ENCODE results near the gene SYCE3.
"Not testable (repeated sequence)": the region's sequence is repeated elsewhere in the genome, so short reads cannot be mapped to it uniquely, and the experiment has no call there.

SYCE3 gene

DNA sequence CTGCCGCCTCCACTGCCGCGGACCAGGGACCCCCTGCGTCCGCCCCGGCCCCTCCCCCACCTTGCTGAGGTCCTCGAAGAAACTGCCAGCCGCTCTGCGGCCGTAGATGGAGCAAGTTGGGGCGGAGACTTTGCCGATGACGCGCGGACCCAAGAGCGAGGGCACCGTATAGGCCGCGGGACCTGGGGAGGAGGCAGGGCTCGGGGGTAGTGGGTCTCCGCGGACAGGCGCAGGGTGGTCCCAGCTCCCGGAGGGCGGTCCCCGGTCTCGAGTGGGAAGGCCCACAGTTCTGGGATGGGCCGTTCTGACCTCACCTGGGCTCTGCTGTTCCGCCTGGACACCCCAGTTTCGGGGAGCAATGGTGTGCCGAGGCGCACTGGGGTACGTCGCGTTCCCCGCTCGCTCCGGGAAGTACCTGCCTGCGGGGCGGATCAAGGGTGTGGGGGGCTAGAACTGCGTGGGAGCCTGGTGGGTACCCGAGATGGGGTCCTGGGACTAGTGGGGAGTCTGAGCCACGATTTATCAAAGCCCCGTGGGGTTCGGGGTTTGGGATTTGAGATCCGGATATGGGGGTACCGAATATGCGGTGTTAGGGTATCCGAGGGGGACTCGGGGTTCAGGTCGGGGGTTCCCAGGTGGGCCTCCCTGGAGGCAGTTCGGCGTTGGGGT lies 31.7 kb downstream of the SYCE3 start:
- peak; percentile 83 for DNase-seq (ENCODE audit: low read depth)

DNA sequence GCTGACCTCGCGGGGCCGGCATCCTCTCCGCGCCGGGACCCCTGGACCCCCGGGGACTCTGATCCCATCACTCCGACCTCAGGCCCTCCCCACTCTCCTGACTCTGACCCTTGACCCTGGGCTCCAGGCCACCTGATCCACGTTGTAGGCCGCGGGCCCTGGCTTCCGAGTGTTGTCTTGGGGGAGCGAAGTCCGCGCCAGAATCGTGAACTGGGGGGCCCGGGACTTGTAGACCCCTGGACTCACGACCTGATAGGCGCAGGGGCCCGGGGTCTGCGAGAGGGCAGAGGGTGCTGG lies 32.2 kb downstream of the SYCE3 start:
- no peak for DNase-seq (ENCODE audit: low read depth)

DNA sequence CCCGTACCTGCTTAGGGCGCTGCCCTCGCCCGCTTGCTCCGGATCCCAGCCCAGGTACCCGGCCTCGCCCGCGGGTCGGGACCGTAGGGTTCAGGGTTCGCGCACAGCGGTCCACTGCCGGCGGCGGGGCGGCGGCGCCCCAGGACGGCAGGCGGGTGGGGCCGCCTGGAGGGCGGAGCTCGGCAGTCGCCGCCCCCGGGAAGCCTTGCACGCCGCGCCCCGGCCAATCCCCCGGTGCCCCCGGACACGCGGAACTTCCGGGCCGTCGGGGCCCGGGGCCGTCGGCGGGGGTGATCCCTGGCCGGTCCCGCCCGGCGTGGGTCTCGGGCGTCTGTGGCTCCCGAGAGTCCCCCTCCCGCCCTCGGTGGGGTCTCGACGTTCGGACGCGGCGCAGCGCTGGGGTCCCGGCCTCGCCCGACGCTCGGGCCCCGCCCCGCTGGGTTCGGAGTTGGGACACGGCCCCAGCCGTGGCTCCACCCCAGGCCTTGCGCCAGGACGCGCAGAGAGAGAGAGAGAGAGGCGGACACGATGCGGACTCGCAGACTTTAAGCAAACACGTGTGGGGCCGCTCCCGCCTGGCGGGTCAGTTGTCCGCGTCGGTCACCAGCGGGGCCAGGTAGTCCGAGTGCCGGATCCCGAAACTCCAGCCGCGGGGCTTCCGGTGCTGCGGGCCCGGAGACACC lies 32.7 kb downstream of the SYCE3 start, which contains the start of gene TYMP:
Gene TYMP, minus strand, starts transcription at position 116 of the 683 bp plus-strand sequence. CDS start 303 bp downstream, outside the sequence.
- DNase-seq (ENCODE audit: low read depth): peak; percentile 76

DNA sequence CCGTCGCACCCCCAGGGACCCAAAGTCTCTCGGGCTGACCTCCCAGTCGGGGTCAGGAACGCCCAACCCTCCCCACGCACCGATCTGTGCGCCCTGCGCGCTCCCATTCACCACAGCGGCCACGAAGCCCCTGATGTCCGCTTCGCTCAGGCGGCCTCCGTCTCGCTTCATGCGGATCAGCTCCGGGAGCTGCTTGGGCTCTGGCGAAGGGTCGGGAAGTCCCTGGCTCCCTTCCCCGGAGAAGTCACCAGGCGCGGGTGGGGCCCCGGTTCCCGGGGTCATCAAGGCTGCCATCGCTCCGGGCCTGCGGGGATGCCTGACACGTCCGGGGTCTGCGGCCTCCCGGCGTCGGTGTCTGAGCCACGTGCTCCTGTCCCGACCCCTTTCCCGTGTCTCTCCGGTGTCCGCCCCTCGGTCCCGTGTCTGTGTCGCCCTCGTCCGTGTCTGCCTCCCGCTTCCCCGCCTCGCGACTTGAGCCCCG lies 33.3 kb downstream of the SYCE3 start:
- no peak for DNase-seq (ENCODE audit: low read depth)

DNA sequence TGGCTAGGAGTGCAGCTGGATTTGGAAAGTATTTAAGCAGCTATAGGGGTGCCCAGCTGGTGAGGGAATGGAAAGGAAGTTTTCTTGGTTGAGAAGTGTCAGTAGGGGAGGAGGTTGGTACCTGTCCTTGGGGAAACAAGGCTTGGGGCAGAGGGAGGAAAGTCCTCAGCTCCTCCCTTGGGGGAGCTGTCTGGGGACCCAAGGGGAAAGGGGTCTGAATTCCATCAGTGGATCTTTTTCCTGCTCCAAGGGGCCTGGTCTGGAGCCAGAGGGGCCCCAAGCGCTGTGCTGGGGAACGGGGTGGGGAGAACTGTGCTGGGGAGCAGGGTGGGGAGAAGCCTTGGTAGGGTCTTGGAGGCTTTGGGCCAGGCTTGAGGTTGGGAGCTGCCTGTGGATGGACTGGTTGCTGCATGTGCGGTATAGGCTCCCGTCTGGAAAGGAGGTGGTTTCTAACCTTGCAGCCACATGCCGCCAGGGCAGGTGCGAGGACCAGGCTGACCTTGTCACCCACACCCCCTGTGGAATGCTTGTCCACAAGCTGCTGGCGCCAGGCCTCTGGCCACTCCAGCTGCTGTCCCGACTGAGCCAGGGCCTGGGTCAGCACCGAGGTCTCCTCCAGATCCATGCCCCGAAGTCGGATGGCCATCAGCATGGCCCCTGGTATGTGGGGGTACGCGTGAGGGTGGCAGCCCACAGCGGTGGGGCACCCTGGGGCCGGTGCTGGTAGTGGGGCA lies 33.9 kb downstream of the SYCE3 start:
- DNase-seq (ENCODE audit: low read depth): no peak

DNA sequence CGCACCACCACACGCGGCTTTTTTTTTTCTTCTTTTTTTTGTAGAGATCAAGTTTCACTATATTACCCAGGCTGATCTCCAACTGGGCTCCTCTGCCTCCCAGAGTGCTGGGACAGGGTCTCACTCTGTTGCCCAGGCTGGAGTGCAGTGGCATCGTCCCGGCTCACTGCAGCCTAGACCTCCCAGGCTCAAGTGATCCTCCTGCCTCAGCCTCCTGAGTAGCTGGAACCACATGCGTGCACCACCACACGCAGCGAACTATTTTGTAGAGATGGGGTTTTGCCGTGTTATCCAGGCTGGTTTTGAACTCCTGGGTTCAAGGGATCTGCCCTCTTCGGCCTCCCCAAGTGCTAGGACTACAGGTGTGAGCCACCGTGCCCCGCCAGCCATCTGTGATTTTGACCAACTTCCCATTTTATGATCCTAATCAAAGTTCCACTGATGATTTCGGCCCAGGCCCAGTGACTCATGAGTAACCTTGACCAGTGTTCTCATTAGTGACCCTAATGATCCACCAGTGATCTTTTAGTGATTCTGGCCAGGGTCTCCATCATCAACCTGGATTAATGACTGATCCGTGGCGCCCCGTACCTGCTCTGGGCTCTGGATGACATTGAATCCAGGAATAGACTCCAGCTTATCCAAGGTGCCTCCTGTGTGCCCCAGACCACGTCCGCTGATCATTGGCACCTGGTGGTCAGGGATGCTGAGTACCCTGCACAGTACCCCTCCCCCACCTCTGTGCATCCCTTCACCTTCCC lies 34.6 kb downstream of the SYCE3 start:
- DNase-seq (ENCODE audit: low read depth): no peak

DNA sequence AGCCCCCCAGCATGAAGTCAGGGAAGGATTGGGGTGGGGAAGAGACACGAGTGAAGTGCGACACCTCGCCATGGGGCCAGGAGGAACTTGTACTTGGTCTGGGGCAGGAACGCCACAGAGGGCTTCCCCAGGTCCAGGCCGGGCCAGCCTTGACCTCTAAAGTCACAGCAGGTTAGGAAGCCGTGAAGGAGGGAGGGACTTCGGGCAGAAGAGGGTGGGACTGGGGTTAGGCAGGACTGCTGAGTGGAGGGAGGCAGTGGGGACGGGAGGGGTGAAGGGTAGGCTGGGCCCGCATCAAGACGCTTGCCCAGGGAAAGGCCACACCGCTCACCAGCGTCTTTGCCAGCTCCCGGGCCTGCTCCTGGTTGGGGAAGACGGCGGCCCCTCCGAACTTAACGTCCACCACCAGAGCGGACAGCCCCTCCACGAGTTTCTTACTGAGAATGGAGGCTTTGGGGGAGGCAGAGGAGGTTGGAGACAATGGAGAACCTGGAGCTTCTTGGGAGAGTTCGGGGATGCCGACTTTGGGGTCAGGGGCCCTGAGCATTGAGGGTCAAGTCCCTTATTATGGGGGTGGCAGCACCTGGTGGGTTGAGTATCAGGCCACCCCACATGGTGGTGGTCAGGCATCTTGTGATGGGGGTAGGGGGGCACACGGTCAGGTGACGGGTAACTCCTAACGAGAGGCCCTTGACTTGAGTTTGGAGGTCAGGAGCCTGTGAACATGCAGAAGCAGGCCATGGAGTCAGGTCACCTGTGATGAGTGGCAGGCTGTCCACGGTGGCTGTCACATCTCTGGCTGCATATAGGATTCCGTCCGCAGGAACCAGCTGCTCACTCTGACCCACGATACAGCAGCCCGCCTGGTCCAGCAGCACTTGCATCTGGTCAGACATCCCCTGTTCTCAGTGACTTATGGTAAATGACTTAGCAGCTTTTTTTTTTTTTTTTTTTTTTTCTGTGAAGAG lies 35.6 kb downstream of the SYCE3 start:
- DNase-seq (ENCODE audit: low read depth): no peak

DNA sequence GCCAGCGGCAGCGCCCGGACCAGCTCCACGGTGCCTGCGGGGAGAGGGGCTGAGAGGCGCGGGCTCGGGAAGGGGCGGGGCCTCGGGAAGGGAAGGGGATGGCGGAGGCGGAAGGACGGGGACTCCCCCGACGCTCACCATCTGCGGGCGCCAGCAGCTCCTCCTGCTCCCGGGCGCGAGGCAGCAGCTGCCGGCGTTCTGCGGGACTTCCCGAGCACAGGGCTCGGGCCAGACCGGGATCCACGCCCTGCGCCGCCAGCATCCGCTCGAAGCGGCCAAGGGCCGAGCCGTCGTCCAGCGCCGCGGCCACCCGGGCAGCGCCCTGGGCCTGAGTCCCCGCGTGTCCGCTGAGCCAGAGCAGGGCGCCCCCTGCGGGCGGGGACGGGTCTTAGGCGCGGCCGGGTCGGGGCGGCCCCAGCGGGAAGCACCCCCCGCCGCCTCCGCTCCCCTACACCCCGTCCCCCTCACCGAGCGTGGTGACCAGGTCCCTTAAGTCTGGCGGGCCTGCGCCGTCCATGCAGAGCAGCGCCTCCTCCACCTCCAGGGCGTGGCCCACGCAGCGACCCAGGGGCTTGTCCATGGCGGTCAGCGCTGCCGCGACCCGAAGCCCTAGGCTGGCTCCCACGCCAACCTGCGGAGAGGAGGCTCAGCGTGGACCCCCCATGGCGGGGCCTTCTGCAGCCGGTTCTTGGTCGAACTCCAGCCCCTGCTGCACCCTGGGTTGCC lies 36.4 kb downstream of the SYCE3 start:
- peak; percentile 87 for DNase-seq (ENCODE audit: low read depth)

DNA sequence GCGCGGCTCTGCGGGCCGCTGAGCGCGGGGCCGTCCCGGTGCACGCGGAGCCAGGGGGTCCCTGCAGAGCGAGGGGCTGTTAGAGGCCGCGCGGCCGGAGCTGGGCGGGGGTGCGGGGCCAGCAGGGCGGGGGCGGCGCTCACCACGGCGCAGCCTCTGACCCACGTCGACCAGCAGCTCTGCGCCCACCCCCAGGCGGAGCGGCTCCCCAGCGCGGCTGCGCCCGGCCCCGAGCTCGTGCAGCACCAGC lies 36.9 kb downstream of the SYCE3 start:
- DNase-seq (ENCODE audit: low read depth): no peak

DNA sequence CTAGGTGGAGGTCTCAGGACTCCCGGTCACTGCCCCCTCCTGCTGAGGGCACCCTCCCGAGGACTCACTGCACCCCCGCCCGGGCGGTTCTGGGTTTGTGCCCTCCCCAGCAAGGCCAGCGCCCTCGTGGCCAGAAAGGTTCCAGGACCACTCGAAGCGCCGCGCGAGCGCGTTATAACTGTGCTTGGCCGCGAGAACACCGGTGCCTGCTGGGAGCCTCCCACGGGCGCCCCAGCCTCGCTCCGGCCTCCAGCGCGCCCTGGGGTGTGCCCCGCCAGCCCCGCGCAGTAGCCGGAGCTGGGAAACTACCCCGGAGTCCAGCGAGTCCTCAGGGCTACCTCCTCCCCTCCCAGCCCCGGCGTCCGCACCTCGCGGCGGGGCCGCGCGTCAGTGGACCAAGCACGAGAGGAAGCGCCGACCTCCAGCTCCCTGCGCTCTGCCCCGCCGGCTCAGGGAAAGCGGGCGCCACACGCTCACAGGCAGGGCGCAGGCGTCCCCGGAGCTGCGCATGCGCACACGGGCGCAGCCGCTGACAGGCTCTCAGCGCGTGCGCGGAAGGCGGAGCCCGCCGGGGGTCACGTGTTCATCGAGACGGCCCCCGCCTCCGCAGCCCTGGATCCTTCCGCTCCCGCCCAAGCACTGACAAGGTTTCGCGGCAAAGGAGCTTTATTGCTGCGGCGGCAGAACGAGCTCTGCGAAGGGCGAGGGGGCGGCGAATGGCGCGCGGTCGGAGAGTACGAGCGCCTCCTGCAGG lies 37.4 kb downstream of the SYCE3 start, which contains the start of gene SCO2:
Gene SCO2, minus strand, starts transcription at position 495 of the 754 bp plus-strand sequence. CDS start 1,187 bp downstream, outside the sequence.
- DNase-seq (ENCODE audit: low read depth): peak; percentile 98

DNA sequence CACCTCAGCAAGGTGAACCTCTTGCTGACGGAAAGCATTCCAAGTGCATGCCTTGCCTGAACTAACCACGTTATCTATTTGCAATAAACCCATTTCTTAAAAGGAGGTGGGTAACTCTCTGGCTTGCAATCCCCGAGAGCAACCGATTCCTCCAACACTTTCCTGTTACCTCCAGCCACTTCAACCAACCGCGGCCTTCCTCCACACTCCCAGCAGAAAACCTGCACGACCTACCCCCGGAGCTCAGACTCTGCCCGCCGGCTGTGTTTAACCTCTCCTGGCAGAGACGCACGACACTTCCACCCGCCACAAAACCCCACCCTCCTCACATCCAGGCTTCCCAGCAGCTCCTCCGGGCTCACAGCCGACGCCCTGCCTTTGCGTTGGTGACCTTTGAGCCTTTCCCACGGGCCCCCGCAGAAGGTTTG lies 38.0 kb downstream of the SYCE3 start:
- no peak for DNase-seq (ENCODE audit: low read depth)

DNA sequence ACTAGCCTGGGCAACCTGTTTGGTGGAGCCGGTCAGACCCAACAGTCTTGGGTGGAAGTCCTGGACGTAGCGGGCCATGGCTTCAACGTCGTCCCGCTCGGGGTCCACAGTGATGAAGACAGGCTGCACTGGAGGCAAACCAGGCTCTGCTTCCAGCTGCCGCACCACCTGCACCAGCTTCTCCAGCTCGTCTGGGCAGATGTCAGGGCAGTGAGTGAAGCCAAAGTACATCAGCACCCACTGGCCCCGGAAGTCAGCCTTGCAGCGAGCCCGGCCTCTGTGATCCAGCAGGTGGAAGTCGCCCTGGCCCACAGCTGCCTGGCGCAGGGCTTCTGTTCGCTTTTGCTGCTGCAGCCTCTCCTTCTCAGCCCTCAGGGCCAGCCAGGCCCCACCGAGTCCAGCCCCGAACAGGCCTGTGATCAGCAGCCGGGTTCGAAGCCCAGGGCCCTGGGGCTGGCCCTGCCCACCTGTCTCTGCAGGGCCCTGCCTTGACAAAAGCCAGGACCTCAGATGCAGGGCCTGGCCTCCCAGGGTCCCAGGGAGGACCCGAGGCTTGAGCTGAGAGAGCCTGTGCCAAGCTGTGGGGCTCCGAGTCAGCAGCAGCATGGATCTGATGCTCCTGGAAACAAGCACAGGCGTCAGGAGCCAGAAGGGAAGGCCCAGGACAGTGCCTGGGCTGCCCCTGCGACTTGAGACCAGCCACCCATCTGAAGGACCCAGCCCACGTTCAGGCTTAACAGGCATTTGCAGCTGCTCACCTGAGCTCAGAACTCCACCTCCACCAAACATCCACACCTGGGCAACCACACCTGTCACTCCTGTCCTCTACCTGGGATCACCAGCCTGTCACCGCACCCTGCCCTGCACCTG lies 38.7 kb downstream of the SYCE3 start:
- DNase-seq (ENCODE audit: low read depth): no peak

DNA sequence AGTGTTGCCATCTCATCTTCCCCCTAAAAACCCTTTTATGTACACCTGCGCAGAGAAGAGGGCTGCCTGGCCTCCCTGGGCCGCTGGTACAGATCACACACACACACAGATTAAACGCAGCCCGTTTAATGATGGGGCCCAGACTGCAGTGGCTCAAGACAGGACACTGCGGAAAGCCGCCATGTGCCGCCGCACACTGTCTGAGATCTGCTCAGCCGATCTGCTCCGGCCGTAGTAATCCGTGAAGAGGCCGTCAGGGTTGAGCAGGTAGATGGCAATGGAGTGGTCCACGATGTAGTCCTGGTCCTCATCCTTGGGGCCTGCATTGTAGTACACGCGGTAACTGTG lies 39.3 kb downstream of the SYCE3 start:
- DNase-seq (ENCODE audit: low read depth): no peak

DNA sequence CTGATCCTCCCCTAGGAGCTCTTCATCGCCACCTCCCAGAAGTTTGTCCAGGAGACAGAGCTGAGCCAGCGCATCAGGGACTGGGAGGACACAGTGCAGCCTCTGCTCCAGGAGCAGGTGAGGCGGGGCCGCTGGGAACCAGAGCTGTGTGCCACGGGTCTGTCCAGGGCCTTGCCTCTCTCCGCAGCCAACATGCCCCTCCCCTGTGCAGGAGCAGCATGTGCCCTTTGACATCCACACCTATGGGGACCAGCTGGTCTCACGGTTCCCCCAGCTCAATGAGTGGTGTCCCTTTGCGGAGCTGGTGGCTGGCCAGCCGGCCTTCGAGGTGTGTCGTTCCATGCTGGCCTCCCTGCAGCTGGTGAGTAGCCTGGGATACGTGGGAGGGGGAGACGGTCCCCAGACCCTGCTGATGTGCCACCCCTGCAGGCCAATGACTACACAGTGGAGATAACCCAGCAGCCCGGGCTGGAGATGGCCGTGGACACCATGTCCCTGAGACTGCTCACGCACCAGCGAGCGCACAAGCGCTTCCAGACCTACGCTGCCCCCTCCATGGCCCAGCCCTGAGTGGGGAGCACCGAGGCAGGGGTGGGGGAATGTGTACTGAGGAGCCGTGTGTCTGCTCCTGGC lies 39.8 kb downstream of the SYCE3 start:
- no peak for DNase-seq (ENCODE audit: low read depth)

DNA sequence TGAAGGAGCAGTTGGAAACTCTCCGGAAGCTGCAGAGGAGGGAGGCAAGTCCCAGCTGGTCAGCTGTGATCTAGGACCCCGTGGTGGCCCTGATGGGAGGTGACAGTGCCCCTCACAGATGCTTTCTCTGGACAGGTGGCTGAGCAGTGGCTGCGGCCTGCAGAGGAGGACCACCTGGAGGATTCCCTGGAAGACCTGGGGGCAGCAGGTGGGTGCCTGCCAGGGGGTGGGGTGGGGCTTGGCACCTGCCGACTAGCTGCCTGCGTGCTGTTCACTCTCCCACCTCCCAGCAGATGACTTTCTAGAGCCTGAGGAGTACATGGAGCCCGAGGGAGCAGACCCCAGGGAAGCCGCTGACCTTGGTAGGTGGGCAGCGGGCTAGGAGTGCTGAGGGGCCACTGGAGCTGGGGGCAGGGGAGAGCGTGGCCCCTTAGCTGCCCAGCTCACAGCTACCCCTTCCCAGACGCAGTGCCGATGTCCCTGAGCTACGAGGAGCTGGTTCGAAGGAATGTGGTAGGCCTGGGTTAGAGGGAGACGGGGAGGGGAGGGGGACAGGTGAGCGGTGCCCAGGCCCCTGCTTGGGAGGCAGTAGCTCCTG lies 40.4 kb downstream of the SYCE3 start:
- no peak for DNase-seq (ENCODE audit: low read depth)

DNA sequence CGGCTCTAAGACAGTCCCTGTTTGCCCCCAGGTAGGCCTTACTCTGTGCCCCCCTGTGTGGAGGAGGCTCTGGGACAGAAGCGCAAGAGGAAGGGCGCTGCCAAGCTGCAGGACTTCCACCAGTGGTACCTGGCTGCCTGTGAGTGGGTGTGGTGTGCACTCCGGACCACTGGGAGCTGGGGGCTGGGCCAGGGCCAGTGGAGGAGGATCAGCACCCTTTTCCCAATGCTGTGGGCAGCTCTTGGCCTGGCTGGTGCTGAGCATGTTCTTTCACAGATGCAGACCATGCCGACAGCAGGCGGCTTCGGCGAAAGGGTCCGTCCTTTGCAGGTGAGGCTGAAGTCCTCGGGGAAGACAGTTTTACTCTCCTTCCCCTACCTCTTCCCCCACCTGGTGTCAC lies 41.0 kb downstream of the SYCE3 start:
- no peak for DNase-seq (ENCODE audit: low read depth)

DNA sequence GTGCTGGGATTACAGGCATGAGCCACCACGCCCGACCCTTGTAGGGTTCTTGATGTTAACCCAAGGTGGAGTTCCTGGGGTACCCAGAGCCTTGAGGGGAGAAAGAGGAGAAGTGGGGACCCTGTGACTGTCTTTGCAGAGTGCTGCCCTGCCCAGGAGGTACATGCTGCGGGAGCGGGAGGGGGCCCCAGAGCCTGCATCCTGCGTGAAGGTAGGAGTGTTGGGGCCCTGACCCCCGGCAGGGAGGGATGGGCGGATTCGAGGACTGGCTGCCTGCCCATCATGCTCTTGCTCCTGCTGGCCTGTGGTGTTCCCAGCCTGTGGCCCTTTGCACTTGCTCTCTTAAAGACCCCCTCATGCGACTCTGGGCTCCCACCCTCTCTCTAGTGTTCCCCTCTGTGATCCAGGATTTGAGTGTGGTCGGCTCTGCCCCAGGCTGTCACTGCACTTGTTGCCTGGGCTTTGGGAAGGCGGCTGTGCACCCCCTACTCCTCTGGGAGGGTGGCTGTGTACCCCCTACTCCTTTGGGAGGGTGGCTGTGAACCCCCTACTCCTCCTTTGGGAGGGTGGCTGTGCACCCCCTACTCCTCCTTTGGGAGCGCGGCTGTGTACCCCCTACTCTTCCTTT lies 41.8 kb downstream of the SYCE3 start:
- no peak for DNase-seq (ENCODE audit: low read depth)

DNA sequence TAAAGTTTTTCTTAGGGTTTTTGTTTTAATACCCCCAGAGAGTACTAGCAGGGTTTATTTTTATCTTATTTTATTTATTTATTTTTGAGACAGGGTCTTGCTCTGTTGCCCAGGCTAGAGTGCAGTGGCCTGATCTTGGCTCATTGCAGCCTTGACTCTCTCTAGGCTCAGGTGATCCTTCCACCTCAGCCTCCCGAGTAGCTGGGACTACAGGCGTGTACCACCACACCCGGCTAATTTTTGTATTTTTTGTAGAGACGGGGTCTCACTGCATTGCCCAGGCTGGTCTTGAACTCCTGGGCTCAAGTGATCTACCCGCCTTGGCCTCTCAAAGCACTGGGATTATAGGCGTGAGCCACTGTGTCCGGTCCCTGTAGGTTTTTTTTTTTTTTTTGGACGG lies 42.5 kb downstream of the SYCE3 start:
- DNase-seq (ENCODE audit: low read depth): not testable (repeated sequence)
